Measurements from ENCODE around the gene SPRING1.

The SPRING1 gene

GRCh38 chr12:116739381-116739887 is 1.6 kb upstream of the SPRING1 start:
- DNase-seq (ENCODE audit: low spot score), result no peak

DNA sequence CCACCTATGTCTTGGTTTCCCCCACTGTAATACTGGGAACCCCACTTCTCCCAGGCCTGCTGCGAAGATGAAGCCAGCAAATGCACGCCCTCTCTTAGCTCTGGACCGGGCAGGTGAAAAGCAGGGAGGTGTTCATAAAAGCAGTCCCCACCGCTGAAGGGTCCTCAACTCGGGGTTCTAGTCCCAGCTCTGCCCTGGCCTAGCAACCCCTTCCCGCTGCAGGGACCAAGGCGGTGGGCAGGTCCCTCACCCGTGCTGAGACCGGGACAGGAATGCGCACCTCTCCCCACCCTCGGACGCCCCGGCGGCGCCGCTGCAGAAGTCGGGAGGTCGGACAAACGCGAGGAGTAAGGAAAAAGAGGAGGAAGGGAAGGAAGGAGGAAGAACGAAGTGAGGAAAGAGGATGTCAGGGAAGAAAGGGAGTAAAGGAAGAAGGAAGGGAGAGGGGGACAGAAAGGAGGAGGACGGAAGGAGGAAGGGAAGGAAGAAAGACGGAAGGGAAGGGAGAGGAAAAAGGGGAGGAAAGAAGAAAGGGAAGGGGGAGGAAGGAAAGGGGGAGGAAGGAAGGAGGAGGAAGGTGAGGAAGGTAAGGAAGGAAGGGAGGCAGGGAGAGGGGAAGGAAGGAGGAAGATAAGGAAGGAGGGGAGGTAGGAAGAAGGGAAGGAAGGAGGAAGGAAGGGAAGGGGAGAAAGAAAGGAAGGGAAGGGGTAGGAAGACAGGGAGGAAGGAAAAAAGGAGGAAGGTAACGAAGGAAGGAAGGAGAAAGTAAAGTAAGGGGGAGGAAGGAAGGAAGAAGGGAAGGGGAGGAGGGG is 701 bp downstream of the SPRING1 start:
- DNase-seq (ENCODE audit: low spot score), result peak; percentile 46

- no peak for DNase-seq (ENCODE audit: low spot score)
Measured at GRCh38 chr12:116735951-116736599, 1.8 kb downstream of the SPRING1 start.

- no peak for DNase-seq (ENCODE audit: low spot score)
Measured at GRCh38 chr12:116735084-116735483, 2.8 kb downstream of the SPRING1 start.

GRCh38 chr12:116734156-116734768 is 3.6 kb downstream of the SPRING1 start:
- no peak for DNase-seq (ENCODE audit: low spot score)

DNA sequence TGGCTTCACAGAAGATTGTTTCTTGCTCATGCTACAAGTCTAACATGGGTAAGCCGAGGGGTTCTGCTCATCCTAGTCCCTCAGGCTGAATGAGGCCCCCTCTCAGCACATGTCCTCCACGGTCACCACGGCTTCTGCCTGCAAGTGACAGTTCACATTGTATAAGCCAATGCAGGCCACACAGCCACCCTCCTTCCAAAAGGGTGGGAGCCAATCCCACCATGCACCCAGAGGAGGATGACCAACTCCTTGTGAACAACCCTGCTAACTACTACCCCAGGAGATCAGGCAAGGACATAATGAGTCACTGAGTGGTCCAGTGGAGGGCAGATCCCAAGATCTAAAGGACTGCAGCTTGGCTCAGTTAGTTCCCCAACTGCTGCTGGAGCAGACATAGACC is 6.1 kb downstream of the SPRING1 start:
- no peak for DNase-seq (ENCODE audit: low spot score)

DNA sequence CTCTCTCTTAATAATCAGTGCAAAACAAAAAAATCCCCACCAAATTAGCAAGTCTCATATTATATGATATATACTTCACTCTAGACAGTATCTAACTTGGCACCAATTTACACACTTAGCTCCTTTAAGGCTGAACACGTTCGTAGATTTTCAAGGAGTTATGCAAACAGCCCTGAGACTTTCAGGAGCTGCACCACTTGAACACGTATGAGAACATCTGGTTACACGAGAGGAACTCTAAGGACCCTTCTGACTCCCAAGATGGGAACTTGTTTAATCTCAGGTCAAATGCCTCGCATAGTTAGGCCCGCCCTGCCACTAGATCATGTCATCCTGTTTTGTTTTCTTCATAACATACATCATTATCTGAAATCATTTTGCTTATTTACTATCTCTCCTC is 10.0 kb downstream of the SPRING1 start:
- DNase-seq (ENCODE audit: low spot score), result no peak

DNA sequence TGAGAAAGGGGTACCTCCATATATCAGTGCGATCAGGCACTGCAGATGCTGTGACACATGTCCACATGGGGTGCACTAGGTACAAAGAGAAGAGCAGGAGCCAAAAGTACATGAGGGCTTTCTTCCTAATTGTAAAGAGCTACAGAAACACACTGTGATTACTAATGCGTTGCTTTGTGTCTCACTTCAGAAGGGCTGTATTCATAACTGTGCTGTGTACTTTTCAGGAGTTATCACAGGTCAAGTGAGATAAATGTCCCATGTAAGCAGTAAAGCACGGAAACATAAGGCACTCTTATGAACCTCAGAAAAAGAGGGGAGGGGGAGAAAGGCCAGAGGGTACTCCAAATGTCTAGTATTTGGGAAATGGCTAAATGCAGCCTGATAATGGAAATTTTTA is 10.6 kb downstream of the SPRING1 start:
- DNase-seq (ENCODE audit: low spot score), result no peak

GRCh38 chr12:116726694-116727093 is 11.2 kb downstream of the SPRING1 start:
- no peak for DNase-seq (ENCODE audit: low spot score)

DNA sequence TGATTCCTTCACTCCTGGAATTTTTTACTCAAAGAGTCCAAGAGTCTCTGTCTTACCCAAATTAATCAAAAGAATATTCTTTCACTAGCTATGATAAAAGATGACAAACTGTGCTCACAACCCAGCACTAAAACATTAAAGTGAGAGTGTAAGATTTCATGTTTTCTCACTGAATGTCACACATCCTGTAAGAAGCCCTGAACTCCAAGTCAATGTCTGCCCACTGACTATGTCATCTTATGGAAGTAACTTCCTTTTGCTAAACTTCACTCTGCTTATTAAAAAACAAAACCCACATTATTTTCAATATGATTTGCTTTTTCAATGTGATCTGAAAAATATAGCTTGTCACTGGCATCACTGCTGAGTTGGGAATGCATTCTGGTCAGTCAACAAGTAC is 15.6 kb downstream of the SPRING1 start:
- DNase-seq (ENCODE audit: low spot score), result no peak

DNA sequence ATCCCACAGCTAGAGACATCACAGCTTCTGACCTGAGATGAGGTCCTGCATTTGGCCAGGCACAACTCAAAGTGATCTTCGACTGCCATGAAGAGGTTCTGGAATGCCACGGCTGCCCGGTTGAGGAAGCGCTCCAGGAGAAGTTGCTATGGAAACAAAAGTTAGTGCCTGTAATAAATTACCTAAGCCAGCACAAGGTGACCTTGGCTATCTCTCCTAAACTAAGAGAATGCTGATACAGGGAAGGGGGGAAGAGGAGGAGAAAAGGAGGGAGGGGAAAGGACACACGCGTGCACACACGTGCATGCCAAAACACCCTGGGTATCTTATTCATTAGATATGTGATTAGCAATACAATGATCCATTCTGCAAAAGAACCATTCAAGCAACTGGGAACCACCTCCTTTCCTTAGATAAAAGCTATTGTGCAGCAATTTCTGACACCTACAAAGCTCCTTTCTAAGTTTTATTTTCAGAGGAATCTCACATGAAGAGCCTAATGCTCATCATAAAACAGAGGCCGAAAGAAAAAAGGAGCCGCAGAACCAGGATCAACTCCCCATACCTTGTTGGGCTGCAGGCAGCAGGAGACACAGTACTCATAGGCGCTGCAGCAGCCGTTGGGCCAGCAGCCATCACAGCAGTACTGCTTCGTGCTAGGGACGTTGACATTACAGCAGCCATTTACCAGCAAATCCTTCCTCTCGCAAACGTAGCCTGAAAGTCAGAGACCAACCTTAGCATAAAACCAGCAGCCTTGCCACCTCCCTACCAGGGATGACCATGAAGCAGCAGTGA is 17.9 kb downstream of the SPRING1 start:
- no peak for DNase-seq (ENCODE audit: low spot score)

- no peak for DNase-seq (ENCODE audit: low spot score)
Measured at GRCh38 chr12:116718655-116719454, 19.0 kb downstream of the SPRING1 start.

- peak; percentile 59 for DNase-seq (ENCODE audit: low spot score)
Measured at GRCh38 chr12:116717466-116718437, 20.1 kb downstream of the SPRING1 start.

- no peak for DNase-seq (ENCODE audit: low spot score)
Measured at GRCh38 chr12:116714175-116714574, 23.7 kb downstream of the SPRING1 start.

DNA sequence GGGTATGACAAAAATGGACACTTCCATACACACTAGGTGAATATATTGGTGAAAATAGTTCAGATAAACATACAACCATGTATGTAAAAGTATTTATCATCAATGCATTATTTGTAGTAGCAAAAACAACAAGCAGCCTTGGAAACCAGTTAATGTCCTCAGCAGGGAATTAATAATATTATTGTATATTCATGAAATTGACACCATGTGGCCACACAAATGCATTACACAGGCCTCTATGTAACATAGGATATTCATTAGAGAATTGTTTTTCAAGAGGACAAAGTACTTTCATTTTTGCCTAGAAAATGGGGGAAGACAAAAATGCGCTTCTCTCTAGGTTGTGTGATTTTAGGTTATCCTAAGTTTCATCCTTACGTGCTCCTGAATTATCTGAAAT is 24.3 kb downstream of the SPRING1 start:
- DNase-seq (ENCODE audit: low spot score), result no peak

DNA sequence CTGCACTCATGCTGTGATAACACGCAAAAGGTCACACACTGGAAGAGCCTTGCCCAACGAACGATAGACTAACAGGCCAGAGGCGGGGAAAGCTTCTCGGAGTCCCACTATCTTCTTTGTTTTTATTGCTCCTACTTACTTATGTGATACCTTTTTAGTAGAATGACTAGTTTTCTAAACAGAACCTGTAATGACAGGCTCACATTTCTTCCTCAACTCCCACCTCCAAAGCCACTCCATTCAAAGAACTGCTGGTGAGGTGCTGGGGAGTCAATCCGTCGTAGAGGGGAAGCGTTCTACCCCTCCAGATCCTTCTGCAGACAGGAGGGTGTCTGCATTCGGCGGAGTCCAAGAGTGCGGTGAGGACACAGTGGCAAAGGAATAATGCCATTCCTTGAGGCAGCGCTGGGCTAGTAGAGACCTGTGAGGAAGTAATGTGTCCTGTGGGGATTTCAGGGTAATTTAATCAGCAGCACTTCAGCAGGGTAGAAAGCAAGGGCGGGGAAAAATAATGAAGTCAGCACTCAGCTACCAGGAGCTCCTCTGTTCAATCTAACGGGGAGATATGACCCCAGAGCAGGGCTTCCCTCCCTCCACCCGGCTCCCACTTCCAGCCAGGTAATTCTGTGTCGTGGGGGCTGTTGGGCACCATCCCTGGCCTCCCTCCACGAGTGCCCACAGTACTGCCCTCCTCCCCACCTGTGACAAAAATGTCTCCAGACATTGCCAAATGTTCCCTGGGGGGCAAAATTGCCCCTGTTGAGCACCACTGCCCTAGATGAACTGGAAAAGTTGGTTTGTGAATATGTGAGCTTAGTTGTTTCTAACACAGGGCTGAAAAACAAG is 25.2 kb downstream of the SPRING1 start:
- no peak for DNase-seq (ENCODE audit: low spot score)

DNA sequence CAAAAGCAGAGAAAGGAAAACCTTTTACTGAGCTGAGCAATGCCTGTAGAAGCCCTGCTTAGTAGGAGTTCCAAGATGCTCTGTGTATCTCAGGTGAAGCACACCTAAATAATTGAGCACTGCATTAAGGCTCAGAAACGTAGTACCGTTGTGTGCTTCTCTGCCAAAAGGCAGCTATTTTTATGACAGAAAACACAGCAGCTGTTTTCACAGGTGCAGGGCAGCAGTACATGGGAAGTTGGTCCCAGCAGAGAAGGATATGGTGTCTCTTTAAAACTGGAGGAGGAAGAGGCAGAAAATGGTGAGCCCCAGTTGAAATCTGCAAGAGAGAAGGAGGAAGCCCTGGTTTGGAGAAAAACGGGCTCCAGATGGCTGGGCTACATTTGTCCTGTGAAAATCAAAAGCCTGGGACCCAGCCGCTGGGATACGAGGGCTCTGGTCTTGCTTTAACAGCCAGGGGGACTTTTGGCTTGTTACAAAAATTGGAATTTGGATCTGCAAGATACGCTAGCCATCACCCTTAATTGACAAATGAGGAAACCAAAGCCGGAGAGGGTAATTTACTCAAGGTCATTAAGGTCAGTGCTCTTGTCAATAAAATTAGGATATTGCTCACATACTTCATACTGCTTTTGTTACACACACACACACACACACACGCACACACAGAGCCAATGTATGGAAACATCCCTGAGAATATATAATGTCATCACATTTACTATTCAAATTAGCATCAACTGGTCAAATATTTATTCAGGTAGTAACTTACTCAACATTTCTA is 27.3 kb downstream of the SPRING1 start:
- no peak for DNase-seq (ENCODE audit: low spot score)

GRCh38 chr12:116709768-116710167 is 28.1 kb downstream of the SPRING1 start:
- no peak for DNase-seq (ENCODE audit: low spot score)
